ENCODE data around the gene UGT2B28. TPM values are rescaled to one million over a fixed set of nuclear protein-coding genes. Genes with fewer than 3 reads are reported as not detected.
"Not testable (repeated sequence)": the region's sequence is repeated elsewhere in the genome, so short reads cannot be mapped to it uniquely, and the experiment has no call there.

UGT2B28 gene
- total RNA-seq, 1 experiment from 2014 or later = not detected

DNA sequence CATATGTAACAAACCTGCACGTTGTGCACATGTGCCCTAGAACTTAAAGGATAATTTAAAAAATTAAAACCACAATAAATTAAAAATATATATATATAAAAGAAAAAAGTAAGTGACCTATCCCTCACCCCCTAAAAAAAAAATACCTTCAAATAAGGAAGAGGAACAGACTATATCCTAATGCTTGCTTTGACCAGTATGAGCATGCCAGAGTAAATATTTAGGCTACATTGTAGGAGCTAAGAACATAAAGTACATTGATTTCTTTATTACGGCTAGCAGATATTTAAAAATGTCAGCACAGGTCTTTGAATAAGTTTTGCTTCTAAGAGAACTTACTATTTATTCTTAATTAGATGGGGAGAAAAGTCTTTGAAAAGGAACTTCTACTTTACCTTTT is 62.8 kb downstream of the UGT2B28 start:
- not testable (repeated sequence) for DNase-seq (ENCODE audit: low read depth)

DNA sequence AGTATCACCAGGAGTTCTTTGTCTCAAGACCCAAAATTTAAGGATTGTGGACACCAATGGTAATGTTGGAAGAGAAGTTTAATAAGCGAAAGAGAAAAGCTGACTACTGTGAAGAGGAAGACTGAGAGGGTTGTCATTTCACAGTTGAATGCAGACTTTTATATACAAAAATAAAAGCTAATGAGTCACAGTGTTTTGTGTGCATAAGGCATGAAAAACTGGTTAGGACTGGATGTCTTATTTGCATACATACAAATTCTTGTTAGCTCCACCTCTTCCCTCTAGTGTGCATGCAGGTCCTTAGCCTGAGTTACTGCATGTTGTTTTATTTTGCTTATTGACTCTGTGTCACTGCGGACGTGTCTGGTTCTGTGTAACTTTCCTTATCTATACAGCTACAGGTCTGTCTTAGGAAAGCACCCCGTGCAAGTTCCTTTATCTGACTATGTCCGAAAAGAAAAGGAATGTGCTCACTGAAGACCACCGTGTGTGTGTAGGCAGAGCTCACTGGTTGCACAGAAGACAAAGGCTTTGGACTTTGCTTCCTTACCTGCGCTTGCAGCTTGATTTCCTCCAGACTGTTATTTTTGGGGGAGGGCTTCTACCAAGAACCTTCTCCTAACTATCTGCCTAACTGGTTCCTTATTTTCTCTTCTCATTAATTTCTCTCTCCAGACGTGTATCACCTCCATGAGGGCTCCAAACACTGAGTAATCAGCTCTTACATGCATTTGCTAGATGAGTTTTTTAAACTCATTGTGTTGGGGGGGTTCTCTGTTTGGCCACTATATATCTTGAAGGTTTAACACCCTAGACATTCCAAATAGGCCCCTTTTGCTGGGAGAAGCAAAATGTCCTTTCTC is 63.5 kb downstream of the UGT2B28 start:
- DNase-seq (ENCODE audit: low read depth) = not testable (repeated sequence)

Other genes with a start within 250 kb of the UGT2B28 start
- 0.10 TPM in 1 of 2 replicates, not detected in the other for gene UGT2B7, start 184.0 kb upstream of the UGT2B28 start, total RNA-seq (2014; rRNA removed; shearing (Covaris generic))
- gene UGT2B11, start 65.7 kb upstream of the UGT2B28 start, total RNA-seq (2014; rRNA removed; shearing (Covaris generic)) = not detected in 2 replicates
- not detected in 2 replicates for gene UGT2B4, start 215.4 kb downstream of the UGT2B28 start, total RNA-seq (2014; rRNA removed; shearing (Covaris generic))

All from RPMI7951 (cell line).